Choroid plexus epithelial cell (primary cell): ENCODE measurements around the gene ZNRF2.

Experiments
- DNase-seq: peaks from one replicate; pipeline ENCODE4 v3.0.0-alpha.2; 2010; ENCODE audit warnings: low read depth
- H3K4me3 ChIP-seq: 2 replicates; pipeline ENCODE4 v1.5.1; 2011; ENCODE audit warnings: low read depth, mild to moderate bottlenecking, control low read depth, low read length, moderate library complexity
- CTCF ChIP-seq: conservative IDR thresholded peaks from 2 replicates; pipeline ENCODE4 v1.5.1; 2011; ENCODE audit warnings: low read depth, mild to moderate bottlenecking, control low read depth, inconsistent platforms, low read length, moderate library complexity

ZNRF2 gene

GRCh38 chr7:30348083-30348560 lies 63.7 kb downstream of the ZNRF2 start:
- no peak for TF ChIP-seq CTCF
- peak; percentile 96 for DNase-seq
- no peak overlapping the region for H3K4me3 ChIP-seq

- DNase-seq: no peak
- no peak for TF ChIP-seq CTCF
- no peak overlapping the region for H3K4me3 ChIP-seq
These were observed 64.8 kb downstream of the ZNRF2 start for GRCh38 chr7:30349170-30349569.

GRCh38 chr7:30349816-30350215 lies 65.4 kb downstream of the ZNRF2 start:
- no peak for TF ChIP-seq CTCF
- H3K4me3 ChIP-seq: no peak overlapping the region
- DNase-seq: no peak

GRCh38 chr7:30351286-30351685 lies 66.9 kb downstream of the ZNRF2 start:
- DNase-seq: no peak
- TF ChIP-seq CTCF: no peak
- no peak overlapping the region for H3K4me3 ChIP-seq

GRCh38 chr7:30351724-30352123 lies 67.3 kb downstream of the ZNRF2 start:
- no peak overlapping the region for H3K4me3 ChIP-seq
- TF ChIP-seq CTCF: no peak
- no peak for DNase-seq

GRCh38 chr7:30352169-30352568 lies 67.8 kb downstream of the ZNRF2 start:
- no peak overlapping the region for H3K4me3 ChIP-seq
- DNase-seq: no peak
- TF ChIP-seq CTCF: no peak

GRCh38 chr7:30353532-30353931 lies 69.1 kb downstream of the ZNRF2 start:
- H3K4me3 ChIP-seq: no peak overlapping the region
- no peak for DNase-seq
- TF ChIP-seq CTCF: no peak
